ENCODE data around the gene OGFR. TPM values are rescaled to one million over a fixed set of nuclear protein-coding genes. Genes with fewer than 3 reads are reported as not detected.

OGFR gene
- polyA plus RNA-seq, 3 donors: 47.8 to 114 (median 79.3) TPM

DNA sequence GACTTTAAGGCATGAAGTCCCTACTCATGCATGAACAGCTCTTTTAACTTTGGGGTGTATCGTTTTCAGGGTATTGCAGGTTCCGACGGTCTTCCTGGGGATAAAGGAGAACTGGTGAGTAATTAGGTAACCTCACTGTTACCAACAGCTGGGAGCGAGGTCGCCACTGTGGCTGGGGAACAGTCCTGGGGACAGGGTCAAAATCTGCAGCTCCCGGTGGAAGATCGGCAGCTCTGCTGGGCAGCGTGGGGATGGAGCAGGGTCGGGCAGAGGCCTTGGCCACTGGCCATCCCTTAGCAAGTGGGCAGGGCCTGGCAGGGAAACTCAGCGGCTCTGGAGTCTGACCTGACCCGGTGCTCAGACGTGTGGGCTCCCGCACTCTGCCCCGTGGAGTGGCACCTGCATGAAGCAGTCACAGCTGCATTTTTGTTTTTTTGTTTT lies 28.3 kb downstream of the OGFR start:
- peak overlapping the region; percentile 40 to 46 for H3K27ac ChIP-seq (ENCODE audit: low read depth in 1 of 2, low read length in 2 of 2)
- no peaks in the 10 kb centered on the region for H4K20me1 ChIP-seq (ENCODE audit: insufficient read depth, low read length)
- intact Hi-C loops (cut with micrococcal nuclease): no loop called here
- DNase-seq: peak in 1 of 3 donors; percentile 63
- H3K9me3 ChIP-seq (replicated peaks in 1 of 2; ENCODE audit: control insufficient read depth in 1 of 2, insufficient read depth in 1 of 2, low read length in 2 of 2): no peaks in the 10 kb centered on the region
- H3K4me2 ChIP-seq (replicated peaks; ENCODE audit: extremely low read depth, low read length, poor library complexity, severe bottlenecking): peak overlapping the region; percentile 62
- Mint-ChIP-seq H3K27ac (peak overlapping the region; percentile 21 to 89 (median 84)), H3K27me3 (ENCODE audit: low read depth in 3 of 3) (peaks cover 2 to 4% (median 3%) of the 10 kb centered on the region in 3 donors), H3K9me3 (no peaks in the 10 kb centered on the region), H3K36me3 (peaks cover 0 to 2% of the 10 kb centered on the region in 2 donors), H3K4me3 (peak overlapping the region; percentile 37 to 85), H3K4me1 (peaks cover 36% of the 10 kb centered on the region)
- H3K36me3 ChIP-seq (replicated peaks in 1 of 2; ENCODE audit: control insufficient read depth in 1 of 2, insufficient read depth in 2 of 2, low read length in 2 of 2): no peaks in the 10 kb centered on the region
- no peaks in the 10 kb centered on the region for H3K27me3 ChIP-seq (ENCODE audit: control insufficient read depth in 2 of 2, insufficient read depth in 2 of 2, low read length in 2 of 2)
- H3K4me3 ChIP-seq (replicated peaks in 1 of 3; ENCODE audit: low read depth in 2 of 3, low read length in 3 of 3): peak overlapping the region in 2 of 3 experiments; percentile 3 to 60
- peaks cover 35 to 44% of the 10 kb centered on the region in 2 donors for H3K4me1 ChIP-seq (ENCODE audit: control insufficient read depth in 1 of 2, insufficient read depth in 2 of 2, low read length in 2 of 2)
- no peaks in the 10 kb centered on the region for H3K79me2 ChIP-seq (ENCODE audit: insufficient read depth, low read length)
- TF ChIP-seq CTCF (IDR thresholded peaks at IDR 0.05): no peak
- peak overlapping the region; percentile 61 for H2AFZ ChIP-seq (ENCODE audit: insufficient read depth, low read depth, low read length, poor library complexity, severe bottlenecking)
- no peak overlapping the region for H3K9ac ChIP-seq (ENCODE audit: insufficient read depth, low read length, poor library complexity, severe bottlenecking)
- WGBS (ENCODE audit: insufficient coverage): 42% methylated on average over 10 of the region's 14 CpGs

- Histone ChIP-seq H3K79me2 (ENCODE audit: insufficient read depth, low read length) (no peaks in the 10 kb centered on the region), H4K20me1 (ENCODE audit: insufficient read depth, low read length) (no peaks in the 10 kb centered on the region), H3K9ac (ENCODE audit: insufficient read depth, low read length, poor library complexity, severe bottlenecking) (no peak overlapping the region), H3K27me3 (ENCODE audit: control insufficient read depth in 2 of 2, insufficient read depth in 2 of 2, low read length in 2 of 2) (no peaks in the 10 kb centered on the region), H3K36me3 (replicated peaks in 1 of 2; ENCODE audit: control insufficient read depth in 1 of 2, insufficient read depth in 2 of 2, low read length in 2 of 2) (no peaks in the 10 kb centered on the region), H3K4me2 (replicated peaks; ENCODE audit: extremely low read depth, low read length, poor library complexity, severe bottlenecking) (no peak overlapping the region), H3K9me3 (replicated peaks in 1 of 2; ENCODE audit: control insufficient read depth in 1 of 2, insufficient read depth in 1 of 2, low read length in 2 of 2) (no peaks in the 10 kb centered on the region), H3K27ac (ENCODE audit: low read depth in 1 of 2, low read length in 2 of 2) (no peak overlapping the region), H3K4me1 (ENCODE audit: control insufficient read depth in 1 of 2, insufficient read depth in 2 of 2, low read length in 2 of 2) (peaks cover 42 to 52% of the 10 kb centered on the region in 2 donors), H3K4me3 (replicated peaks in 1 of 3; ENCODE audit: low read depth in 2 of 3, low read length in 3 of 3) (no peak overlapping the region), H2AFZ (ENCODE audit: insufficient read depth, low read depth, low read length, poor library complexity, severe bottlenecking) (no peak overlapping the region)
- Mint-ChIP-seq H3K4me1 (peaks cover 44% of the 10 kb centered on the region), H3K4me3 (no peak overlapping the region), H3K36me3 (peaks cover 2 to 3% of the 10 kb centered on the region in 2 donors), H3K9me3 (no peaks in the 10 kb centered on the region), H3K27me3 (ENCODE audit: low read depth in 3 of 3) (peaks cover 2 to 3% (median 3%) of the 10 kb centered on the region in 3 donors), H3K27ac (no peak overlapping the region)
- 98% methylated on average over 16 of the region's 24 CpGs for WGBS (ENCODE audit: insufficient coverage)
- no peak for DNase-seq
- no peak for TF ChIP-seq CTCF (IDR thresholded peaks at IDR 0.05)
- intact Hi-C loops (cut with micrococcal nuclease): no loop called here
Observed at GRCh38 chr20:62834967-62835730, 30.5 kb downstream of the OGFR start.
